ENCODE results near the gene PNMT. TPM values are rescaled to one million over a fixed set of nuclear protein-coding genes. Genes with fewer than 3 reads are reported as not detected.

PNMT gene
- total and polyA plus RNA-seq, 2 experiments from 2014 or later, result 1.9 to 2.5 TPM

GRCh38 chr17:39695089-39695474 lies 26.8 kb downstream of the PNMT start:
- Histone ChIP-seq H3K4me2 (peak overlapping the region; percentile 71), H3F3A (replicated peaks; ENCODE audit: low read depth) (peaks cover 20% of the 10 kb centered on the region), H3K36me3 (ENCODE audit: insufficient read depth) (no peaks in the 10 kb centered on the region), H3K79me2 (replicated peaks; ENCODE audit: insufficient read depth) (peaks cover 26% of the 10 kb centered on the region), H4K20me1 (replicated peaks; ENCODE audit: insufficient read depth) (no peaks in the 10 kb centered on the region), H3K9me2 (ENCODE audit: insufficient read depth) (no peaks in the 10 kb centered on the region), H3K27ac (ENCODE audit: low read depth) (peak overlapping the region; percentile 93), H3K4me1 (ENCODE audit: insufficient read depth) (peaks cover 54% of the 10 kb centered on the region), H3K27me3 (ENCODE audit: insufficient read depth) (no peaks in the 10 kb centered on the region), H3K4me3 (no peak overlapping the region), H2AFZ (no peak overlapping the region)
- H3K4me1 Mint-ChIP-seq, result peaks cover 60% of the 10 kb centered on the region
- peaks cover 10% of the 10 kb centered on the region; the same call in 2 of the 3 replicates for H3K36me3 Mint-ChIP-seq (ENCODE audit: low read depth)
- ATAC-seq (peak; percentile 6), DNase-seq (ENCODE audit: low spot score) (no peak)
- H3K9me3 Mint-ChIP-seq, result no peaks in the 10 kb centered on the region; the same call in 2 of the 3 replicates
- H3K27ac Mint-ChIP-seq, result peak overlapping the region; percentile 98
- no peak overlapping the region; the same call in 2 of the 3 replicates for H3K4me3 Mint-ChIP-seq
- H3K27me3 Mint-ChIP-seq (ENCODE audit: insufficient read depth, low read depth, poor library complexity), result peaks cover 23% of the 10 kb centered on the region
- no peak for TF ChIP-seq EZH2 (IDR thresholded peaks at IDR 0.05; ENCODE audit: low read depth, unreplicated experiment)
- no peak for TF ChIP-seq EZH2phosphoT487 (IDR thresholded peaks at IDR 0.05; ENCODE audit: unreplicated experiment)
- TF ChIP-seq, protein P1, sequence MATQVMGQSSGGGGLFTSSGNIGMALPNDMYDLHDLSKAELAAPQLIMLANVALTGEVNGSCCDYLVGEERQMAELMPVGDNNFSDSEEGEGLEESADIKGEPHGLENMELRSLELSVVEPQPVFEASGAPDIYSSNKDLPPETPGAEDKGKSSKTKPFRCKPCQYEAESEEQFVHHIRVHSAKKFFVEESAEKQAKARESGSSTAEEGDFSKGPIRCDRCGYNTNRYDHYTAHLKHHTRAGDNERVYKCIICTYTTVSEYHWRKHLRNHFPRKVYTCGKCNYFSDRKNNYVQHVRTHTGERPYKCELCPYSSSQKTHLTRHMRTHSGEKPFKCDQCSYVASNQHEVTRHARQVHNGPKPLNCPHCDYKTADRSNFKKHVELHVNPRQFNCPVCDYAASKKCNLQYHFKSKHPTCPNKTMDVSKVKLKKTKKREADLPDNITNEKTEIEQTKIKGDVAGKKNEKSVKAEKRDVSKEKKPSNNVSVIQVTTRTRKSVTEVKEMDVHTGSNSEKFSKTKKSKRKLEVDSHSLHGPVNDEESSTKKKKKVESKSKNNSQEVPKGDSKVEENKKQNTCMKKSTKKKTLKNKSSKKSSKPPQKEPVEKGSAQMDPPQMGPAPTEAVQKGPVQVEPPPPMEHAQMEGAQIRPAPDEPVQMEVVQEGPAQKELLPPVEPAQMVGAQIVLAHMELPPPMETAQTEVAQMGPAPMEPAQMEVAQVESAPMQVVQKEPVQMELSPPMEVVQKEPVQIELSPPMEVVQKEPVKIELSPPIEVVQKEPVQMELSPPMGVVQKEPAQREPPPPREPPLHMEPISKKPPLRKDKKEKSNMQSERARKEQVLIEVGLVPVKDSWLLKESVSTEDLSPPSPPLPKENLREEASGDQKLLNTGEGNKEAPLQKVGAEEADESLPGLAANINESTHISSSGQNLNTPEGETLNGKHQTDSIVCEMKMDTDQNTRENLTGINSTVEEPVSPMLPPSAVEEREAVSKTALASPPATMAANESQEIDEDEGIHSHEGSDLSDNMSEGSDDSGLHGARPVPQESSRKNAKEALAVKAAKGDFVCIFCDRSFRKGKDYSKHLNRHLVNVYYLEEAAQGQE (IDR thresholded peaks at IDR 0.05; ENCODE audit: unreplicated experiment), result no peak
- no peak for TF ChIP-seq POLR2AphosphoS5 (IDR thresholded peaks at IDR 0.05; ENCODE audit: low read depth)
- no peak for TF ChIP-seq ZNF462 (CRISPR knock-in tag; IDR thresholded peaks at IDR 0.05)
- no peak for TF ChIP-seq CREB1 (CRISPR knock-in tag; IDR thresholded peaks at IDR 0.05; ENCODE audit: low read depth)
- TF ChIP-seq NANOG (IDR thresholded peaks at IDR 0.05; ENCODE audit: borderline replicate concordance), result no peak
- TF ChIP-seq, protein P2, sequence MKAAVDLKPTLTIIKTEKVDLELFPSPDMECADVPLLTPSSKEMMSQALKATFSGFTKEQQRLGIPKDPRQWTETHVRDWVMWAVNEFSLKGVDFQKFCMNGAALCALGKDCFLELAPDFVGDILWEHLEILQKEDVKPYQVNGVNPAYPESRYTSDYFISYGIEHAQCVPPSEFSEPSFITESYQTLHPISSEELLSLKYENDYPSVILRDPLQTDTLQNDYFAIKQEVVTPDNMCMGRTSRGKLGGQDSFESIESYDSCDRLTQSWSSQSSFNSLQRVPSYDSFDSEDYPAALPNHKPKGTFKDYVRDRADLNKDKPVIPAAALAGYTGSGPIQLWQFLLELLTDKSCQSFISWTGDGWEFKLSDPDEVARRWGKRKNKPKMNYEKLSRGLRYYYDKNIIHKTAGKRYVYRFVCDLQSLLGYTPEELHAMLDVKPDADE (IDR thresholded peaks at IDR 0.05), result no peak
- no peak for TF ChIP-seq STAT1 (IDR thresholded peaks at IDR 0.05; ENCODE audit: unreplicated experiment)
- TF ChIP-seq, protein P3, sequence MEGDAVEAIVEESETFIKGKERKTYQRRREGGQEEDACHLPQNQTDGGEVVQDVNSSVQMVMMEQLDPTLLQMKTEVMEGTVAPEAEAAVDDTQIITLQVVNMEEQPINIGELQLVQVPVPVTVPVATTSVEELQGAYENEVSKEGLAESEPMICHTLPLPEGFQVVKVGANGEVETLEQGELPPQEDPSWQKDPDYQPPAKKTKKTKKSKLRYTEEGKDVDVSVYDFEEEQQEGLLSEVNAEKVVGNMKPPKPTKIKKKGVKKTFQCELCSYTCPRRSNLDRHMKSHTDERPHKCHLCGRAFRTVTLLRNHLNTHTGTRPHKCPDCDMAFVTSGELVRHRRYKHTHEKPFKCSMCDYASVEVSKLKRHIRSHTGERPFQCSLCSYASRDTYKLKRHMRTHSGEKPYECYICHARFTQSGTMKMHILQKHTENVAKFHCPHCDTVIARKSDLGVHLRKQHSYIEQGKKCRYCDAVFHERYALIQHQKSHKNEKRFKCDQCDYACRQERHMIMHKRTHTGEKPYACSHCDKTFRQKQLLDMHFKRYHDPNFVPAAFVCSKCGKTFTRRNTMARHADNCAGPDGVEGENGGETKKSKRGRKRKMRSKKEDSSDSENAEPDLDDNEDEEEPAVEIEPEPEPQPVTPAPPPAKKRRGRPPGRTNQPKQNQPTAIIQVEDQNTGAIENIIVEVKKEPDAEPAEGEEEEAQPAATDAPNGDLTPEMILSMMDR (conservative IDR thresholded peaks at IDR 0.05; ENCODE audit: low read depth in 2 of 2), result no peak
- TF ChIP-seq JUNB (IDR thresholded peaks at IDR 0.05; ENCODE audit: unreplicated experiment), result no peak
- no peak for TF ChIP-seq ZNF114 (CRISPR knock-in tag; IDR thresholded peaks at IDR 0.05)
- TF ChIP-seq ZNF331 (CRISPR knock-in tag; IDR thresholded peaks at IDR 0.05; ENCODE audit: low read depth), result no peak
